Liver (tissue), 9 donors: Measurements from ENCODE around the gene CEP120. TPM values are rescaled to one million over a fixed set of nuclear protein-coding genes. Genes with fewer than 3 reads are reported as not detected.

Experiments
- DNase-seq: peaks from one replicate; pipeline ENCODE4 v3.0.0-alpha.2; 2017; ENCODE audit warnings: low spot score
- H3K27ac ChIP-seq, 2 donors: one replicate each; pipeline ENCODE4 v1.7.0; 2013; ENCODE audit warnings: inconsistent platforms in 2 of 2, low read length in 2 of 2, control low read depth in 1 of 2, low read depth in 1 of 2, mild to moderate bottlenecking in 1 of 2
- H3K27me3 ChIP-seq, 4 donors: one replicate each; pipeline versions ENCODE4 v1.6.1 to v1.7.0; 2013; ENCODE audit warnings: low read length in 3 of 4, inconsistent platforms in 1 of 4, mild to moderate bottlenecking in 1 of 4, moderate library complexity in 1 of 4; ENCODE audit not compliant: control insufficient read depth in 4 of 4, insufficient read depth in 4 of 4
- H3K36me3 ChIP-seq, 4 donors: one replicate each; pipeline versions ENCODE4 v1.6.1 to v1.7.0; 2013; ENCODE audit warnings: low read length in 3 of 4, mild to moderate bottlenecking in 3 of 4, low read depth in 1 of 4, moderate library complexity in 1 of 4; ENCODE audit not compliant: control insufficient read depth in 4 of 4, insufficient read depth in 3 of 4
- H3K4me1 ChIP-seq, 4 donors: one replicate each; pipeline versions ENCODE4 v1.6.1 to v1.7.0; 2013; ENCODE audit warnings: low read length in 3 of 4, mild to moderate bottlenecking in 3 of 4, moderate library complexity in 1 of 4; ENCODE audit not compliant: control insufficient read depth in 4 of 4, insufficient read depth in 4 of 4
- H3K4me3 ChIP-seq, 3 donors: one replicate each; pipeline versions ENCODE4 v1.6.1 to v1.7.0; 2013; ENCODE audit warnings: low read length in 3 of 3, control low read depth in 1 of 3, low read depth in 1 of 3, mild to moderate bottlenecking in 1 of 3
- H3K9ac ChIP-seq, 2 donors: one replicate each; pipeline ENCODE4 v1.7.0; 2013; ENCODE audit warnings: low read length in 2 of 2, mild to moderate bottlenecking in 2 of 2, moderate library complexity in 2 of 2, control low read depth in 1 of 2, low read depth in 1 of 2
- H3K9me3 ChIP-seq, 4 donors: one replicate each; pipeline versions ENCODE4 v1.6.1 to v1.7.0; 2013; ENCODE audit warnings: low read length in 3 of 4; ENCODE audit not compliant: control insufficient read depth in 4 of 4
- EGR1 ChIP-seq, 2 donors: IDR thresholded peaks; 2 replicates each; pipeline ENCODE4 v1.6.1; 2016 to 2018; ENCODE audit warnings: antibody characterized with exemption in 2 of 2, low read depth in 2 of 2
- FOXA1 ChIP-seq: IDR thresholded peaks from 2 replicates; pipeline ENCODE4 v1.6.1; 2016; ENCODE audit warnings: antibody characterized with exemption
- FOXA2 ChIP-seq: IDR thresholded peaks from 2 replicates; pipeline ENCODE4 v1.6.1; 2016; ENCODE audit warnings: antibody characterized with exemption
- GABPA ChIP-seq, 2 donors: IDR thresholded peaks in 1 of 2; conservative IDR thresholded peaks in 1 of 2; 2 replicates each; pipeline ENCODE4 v1.6.1; 2016; ENCODE audit warnings: antibody characterized with exemption in 2 of 2, mild to moderate bottlenecking in 1 of 2, moderate library complexity in 1 of 2
- HNF4A ChIP-seq, 2 donors: conservative IDR thresholded peaks; 2 replicates each; pipeline ENCODE4 v1.6.1; 2016; ENCODE audit warnings: antibody characterized with exemption in 2 of 2, mild to moderate bottlenecking in 2 of 2
- HNF4G ChIP-seq: IDR thresholded peaks from 2 replicates; pipeline ENCODE4 v1.6.1; 2016; ENCODE audit warnings: antibody characterized with exemption
- JUND ChIP-seq, 2 donors: IDR thresholded peaks; 2 replicates each; pipeline ENCODE4 v1.6.1; 2016; ENCODE audit warnings: antibody characterized with exemption in 2 of 2
- NR2F2 ChIP-seq: IDR thresholded peaks from 2 replicates; pipeline ENCODE4 v1.6.1; 2016; ENCODE audit warnings: antibody characterized with exemption
- RAD21 ChIP-seq, 2 donors: IDR thresholded peaks; 2 replicates each; pipeline ENCODE4 v1.6.1; 2016; ENCODE audit warnings: antibody characterized with exemption in 2 of 2, mild to moderate bottlenecking in 2 of 2
- RXRA ChIP-seq, 2 donors: IDR thresholded peaks; 2 replicates each; pipeline ENCODE4 v1.6.1; 2017 to 2018; ENCODE audit warnings: antibody characterized with exemption in 2 of 2, mild to moderate bottlenecking in 1 of 2
- SP1 ChIP-seq: IDR thresholded peaks from 2 replicates; pipeline ENCODE4 v1.6.1; 2018; ENCODE audit warnings: antibody characterized with exemption, mild to moderate bottlenecking
- TAF1 ChIP-seq: conservative IDR thresholded peaks from 2 replicates; pipeline ENCODE4 v1.6.1; 2016; ENCODE audit warnings: antibody characterized with exemption, mild to moderate bottlenecking
- YY1 ChIP-seq: IDR thresholded peaks from 2 replicates; pipeline ENCODE4 v1.6.1; 2016; ENCODE audit warnings: antibody characterized with exemption, mild to moderate bottlenecking
- WGBS: extraction: QIAGEN DNeasy Blood & Tissue Kit; methylation state at CpG from one replicate; pipeline ENCODE4 v1.1.7; 2013; 5-methylcytosine and 5-hydroxymethylcytosine counted together
- polyA plus RNA-seq, 2 donors: library from polyadenylated mRNA; stranded (reverse) in 1 of 2; unstranded in 1 of 2; fragments of 200-250 nt in 1 of 2; fragments of >200 nt in 1 of 2; fragmentation: Nextera tagmentation in 1 of 2; extraction: Ambion mirVana in 1 of 2; gene quantifications; one replicate each; pipeline versions ENCODE4 v1.2.1 to v1.2.3, GENCODE V29; 2013 to 2015
- total RNA-seq, 2 donors: library from RNA; depleted of rRNA; stranded (reverse); fragments of >200 nt; gene quantifications; one replicate each; pipeline ENCODE4 v1.2.3, GENCODE V29; 2014
- TF ChIP-seq, protein P1 (sequence below): fragments of 150-350 bp; IDR thresholded peaks from 2 replicates; pipeline ENCODE4 v1.5.1; 2017; ENCODE audit warnings: improper control_type of control experiment, low read depth, low read length; ENCODE audit not compliant: missing input control
- TF ChIP-seq, protein P2 (sequence below): IDR thresholded peaks from 2 replicates; pipeline ENCODE4 v1.6.1; 2016; ENCODE audit warnings: antibody characterized with exemption
- TF ChIP-seq, protein P3 (sequence below): IDR thresholded peaks from 2 replicates; pipeline ENCODE4 v1.6.1; 2016; ENCODE audit warnings: antibody characterized with exemption
- TF ChIP-seq, protein P4 (sequence below): IDR thresholded peaks from 2 replicates; pipeline ENCODE4 v1.6.1; 2016; ENCODE audit warnings: antibody characterized with exemption
- TF ChIP-seq, protein P5 (sequence below): IDR thresholded peaks from 2 replicates; pipeline ENCODE4 v1.6.1; 2016; ENCODE audit warnings: antibody characterized with exemption, mild to moderate bottlenecking
- donor health status: healthy.
- donor health status: healthy.
- donor health status: healthy.
- donor health status: healthy.
- donor health status: healthy.

The CEP120 gene
- total and polyA plus RNA-seq, 4 donors, result 2.1 to 11.0 (median 6.7) TPM

DNA sequence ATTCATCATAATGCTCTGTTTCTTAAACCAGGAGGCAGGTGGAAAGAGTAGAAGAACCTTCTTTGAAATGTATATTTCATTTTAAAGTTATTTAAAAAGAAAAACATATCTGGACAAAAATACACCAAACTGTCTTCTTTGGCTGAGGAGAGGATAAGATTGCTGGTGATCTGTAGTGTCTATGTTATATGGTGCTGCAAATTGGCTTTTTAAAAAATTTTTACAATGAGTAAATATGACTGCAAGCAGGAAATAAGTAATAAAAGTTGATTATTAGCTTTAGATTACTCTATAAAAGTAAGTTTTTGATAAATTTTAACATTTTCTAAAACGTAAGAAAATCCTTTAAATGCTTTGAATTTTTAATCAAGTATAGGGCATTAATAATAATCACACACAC lies 64.9 kb downstream of the CEP120 start:
- peaks cover 0 to 7% (median 5%) of the 10 kb centered on the region in 4 donors for H3K36me3 ChIP-seq

More for the DNA sequence above, 64.9 kb downstream of the CEP120 start:
- no peak overlapping the region for H3K27ac ChIP-seq
- peaks cover 2 to 10% (median 8%) of the 10 kb centered on the region in 4 donors for H3K4me1 ChIP-seq
- H3K27me3 ChIP-seq, result no peaks in the 10 kb centered on the region
- 84% methylated on average over 1 of the region's 1 CpG for WGBS
- H3K4me3 ChIP-seq, result no peak overlapping the region
- H3K9ac ChIP-seq, result no peak overlapping the region
- DNase-seq, result no peak
- no peaks in the 10 kb centered on the region for H3K9me3 ChIP-seq
- TF ChIP-seq, protein P1, sequence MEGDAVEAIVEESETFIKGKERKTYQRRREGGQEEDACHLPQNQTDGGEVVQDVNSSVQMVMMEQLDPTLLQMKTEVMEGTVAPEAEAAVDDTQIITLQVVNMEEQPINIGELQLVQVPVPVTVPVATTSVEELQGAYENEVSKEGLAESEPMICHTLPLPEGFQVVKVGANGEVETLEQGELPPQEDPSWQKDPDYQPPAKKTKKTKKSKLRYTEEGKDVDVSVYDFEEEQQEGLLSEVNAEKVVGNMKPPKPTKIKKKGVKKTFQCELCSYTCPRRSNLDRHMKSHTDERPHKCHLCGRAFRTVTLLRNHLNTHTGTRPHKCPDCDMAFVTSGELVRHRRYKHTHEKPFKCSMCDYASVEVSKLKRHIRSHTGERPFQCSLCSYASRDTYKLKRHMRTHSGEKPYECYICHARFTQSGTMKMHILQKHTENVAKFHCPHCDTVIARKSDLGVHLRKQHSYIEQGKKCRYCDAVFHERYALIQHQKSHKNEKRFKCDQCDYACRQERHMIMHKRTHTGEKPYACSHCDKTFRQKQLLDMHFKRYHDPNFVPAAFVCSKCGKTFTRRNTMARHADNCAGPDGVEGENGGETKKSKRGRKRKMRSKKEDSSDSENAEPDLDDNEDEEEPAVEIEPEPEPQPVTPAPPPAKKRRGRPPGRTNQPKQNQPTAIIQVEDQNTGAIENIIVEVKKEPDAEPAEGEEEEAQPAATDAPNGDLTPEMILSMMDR, result no peak
- TF ChIP-seq GABPA (IDR thresholded peaks at IDR 0.05 in 1 of 2, conservative IDR thresholded peaks at IDR 0.05 in 1 of 2), result no peak
- TF ChIP-seq, protein P2, sequence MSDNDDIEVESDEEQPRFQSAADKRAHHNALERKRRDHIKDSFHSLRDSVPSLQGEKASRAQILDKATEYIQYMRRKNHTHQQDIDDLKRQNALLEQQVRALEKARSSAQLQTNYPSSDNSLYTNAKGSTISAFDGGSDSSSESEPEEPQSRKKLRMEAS, result no peak
- no peak for TF ChIP-seq SP1
- TF ChIP-seq FOXA2, result no peak
- TF ChIP-seq RXRA (IDR thresholded peaks at IDR 0.05), result no peak
- no peak for TF ChIP-seq TAF1
- TF ChIP-seq FOXA1, result no peak
- TF ChIP-seq YY1, result no peak
- TF ChIP-seq NR2F2, result no peak
- TF ChIP-seq, protein P3, sequence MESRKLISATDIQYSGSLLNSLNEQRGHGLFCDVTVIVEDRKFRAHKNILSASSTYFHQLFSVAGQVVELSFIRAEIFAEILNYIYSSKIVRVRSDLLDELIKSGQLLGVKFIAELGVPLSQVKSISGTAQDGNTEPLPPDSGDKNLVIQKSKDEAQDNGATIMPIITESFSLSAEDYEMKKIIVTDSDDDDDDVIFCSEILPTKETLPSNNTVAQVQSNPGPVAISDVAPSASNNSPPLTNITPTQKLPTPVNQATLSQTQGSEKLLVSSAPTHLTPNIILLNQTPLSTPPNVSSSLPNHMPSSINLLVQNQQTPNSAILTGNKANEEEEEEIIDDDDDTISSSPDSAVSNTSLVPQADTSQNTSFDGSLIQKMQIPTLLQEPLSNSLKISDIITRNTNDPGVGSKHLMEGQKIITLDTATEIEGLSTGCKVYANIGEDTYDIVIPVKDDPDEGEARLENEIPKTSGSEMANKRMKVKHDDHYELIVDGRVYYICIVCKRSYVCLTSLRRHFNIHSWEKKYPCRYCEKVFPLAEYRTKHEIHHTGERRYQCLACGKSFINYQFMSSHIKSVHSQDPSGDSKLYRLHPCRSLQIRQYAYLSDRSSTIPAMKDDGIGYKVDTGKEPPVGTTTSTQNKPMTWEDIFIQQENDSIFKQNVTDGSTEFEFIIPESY, result no peak
- no peak for TF ChIP-seq HNF4A (conservative IDR thresholded peaks at IDR 0.05)
- TF ChIP-seq HNF4G, result no peak
- TF ChIP-seq JUND (IDR thresholded peaks at IDR 0.05), result no peak
- TF ChIP-seq, protein P4, sequence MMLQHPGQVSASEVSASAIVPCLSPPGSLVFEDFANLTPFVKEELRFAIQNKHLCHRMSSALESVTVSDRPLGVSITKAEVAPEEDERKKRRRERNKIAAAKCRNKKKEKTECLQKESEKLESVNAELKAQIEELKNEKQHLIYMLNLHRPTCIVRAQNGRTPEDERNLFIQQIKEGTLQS, result no peak
- TF ChIP-seq EGR1 (IDR thresholded peaks at IDR 0.05; ENCODE audit: low read depth in 2 of 2), result no peak
- TF ChIP-seq, protein P5, sequence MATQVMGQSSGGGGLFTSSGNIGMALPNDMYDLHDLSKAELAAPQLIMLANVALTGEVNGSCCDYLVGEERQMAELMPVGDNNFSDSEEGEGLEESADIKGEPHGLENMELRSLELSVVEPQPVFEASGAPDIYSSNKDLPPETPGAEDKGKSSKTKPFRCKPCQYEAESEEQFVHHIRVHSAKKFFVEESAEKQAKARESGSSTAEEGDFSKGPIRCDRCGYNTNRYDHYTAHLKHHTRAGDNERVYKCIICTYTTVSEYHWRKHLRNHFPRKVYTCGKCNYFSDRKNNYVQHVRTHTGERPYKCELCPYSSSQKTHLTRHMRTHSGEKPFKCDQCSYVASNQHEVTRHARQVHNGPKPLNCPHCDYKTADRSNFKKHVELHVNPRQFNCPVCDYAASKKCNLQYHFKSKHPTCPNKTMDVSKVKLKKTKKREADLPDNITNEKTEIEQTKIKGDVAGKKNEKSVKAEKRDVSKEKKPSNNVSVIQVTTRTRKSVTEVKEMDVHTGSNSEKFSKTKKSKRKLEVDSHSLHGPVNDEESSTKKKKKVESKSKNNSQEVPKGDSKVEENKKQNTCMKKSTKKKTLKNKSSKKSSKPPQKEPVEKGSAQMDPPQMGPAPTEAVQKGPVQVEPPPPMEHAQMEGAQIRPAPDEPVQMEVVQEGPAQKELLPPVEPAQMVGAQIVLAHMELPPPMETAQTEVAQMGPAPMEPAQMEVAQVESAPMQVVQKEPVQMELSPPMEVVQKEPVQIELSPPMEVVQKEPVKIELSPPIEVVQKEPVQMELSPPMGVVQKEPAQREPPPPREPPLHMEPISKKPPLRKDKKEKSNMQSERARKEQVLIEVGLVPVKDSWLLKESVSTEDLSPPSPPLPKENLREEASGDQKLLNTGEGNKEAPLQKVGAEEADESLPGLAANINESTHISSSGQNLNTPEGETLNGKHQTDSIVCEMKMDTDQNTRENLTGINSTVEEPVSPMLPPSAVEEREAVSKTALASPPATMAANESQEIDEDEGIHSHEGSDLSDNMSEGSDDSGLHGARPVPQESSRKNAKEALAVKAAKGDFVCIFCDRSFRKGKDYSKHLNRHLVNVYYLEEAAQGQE, result no peak
- no peak for TF ChIP-seq RAD21 (IDR thresholded peaks at IDR 0.05)
